GM08714 (cell line): ENCODE measurements around the gene KISS1R.
A peak's percentile ranks its signal among the peaks of the same experiment; 100 is the strongest.
"Not testable (repeated sequence)": the region's sequence is repeated elsewhere in the genome, so short reads cannot be mapped to it uniquely, and the experiment has no call there.

Experiments
- H3K4me3 ChIP-seq: fragments of 200-500 bp; sonication (Bioruptor generic); 2 replicates; pipeline ENCODE4 v1.5.1; 2014; ENCODE audit warnings: mild to moderate bottlenecking, low read length, inconsistent platforms
- ZNF274 ChIP-seq: IDR thresholded peaks from 2 replicates; pipeline ENCODE4 v1.6.1; 2012; ENCODE audit warnings: mild to moderate bottlenecking, low read depth, low read length

Gene KISS1R

GRCh38 chr19:950352-951066, 33.4 kb downstream of the KISS1R start:
- H3K4me3 ChIP-seq, result no peak overlapping the region
- TF ChIP-seq ZNF274, result no peak

- no peak for TF ChIP-seq ZNF274
- no peak overlapping the region; the same call in 1 of the 2 replicates for H3K4me3 ChIP-seq
Measured at GRCh38 chr19:952049-952679, 35.0 kb downstream of the KISS1R start.

GRCh38 chr19:952680-953444, 35.7 kb downstream of the KISS1R start:
- H3K4me3 ChIP-seq, result peak overlapping the region; percentile 3; the same call in 1 of the 2 replicates
- no peak for TF ChIP-seq ZNF274

GRCh38 chr19:953445-954271, 36.5 kb downstream of the KISS1R start:
- TF ChIP-seq ZNF274, result no peak
- H3K4me3 ChIP-seq, result no peak overlapping the region

- TF ChIP-seq ZNF274, result no peak
- no peak overlapping the region for H3K4me3 ChIP-seq
Measured at GRCh38 chr19:954272-954671, 37.1 kb downstream of the KISS1R start.

GRCh38 chr19:954672-955494, 37.8 kb downstream of the KISS1R start:
- H3K4me3 ChIP-seq, result no peak overlapping the region
- TF ChIP-seq ZNF274, result no peak

GRCh38 chr19:955803-956765, 39.0 kb downstream of the KISS1R start:
- no peak overlapping the region for H3K4me3 ChIP-seq
- no peak for TF ChIP-seq ZNF274

- H3K4me3 ChIP-seq, result no peak overlapping the region
- TF ChIP-seq ZNF274, result no peak
Measured at GRCh38 chr19:956766-957440, 39.8 kb downstream of the KISS1R start.

GRCh38 chr19:957578-957977, 40.4 kb downstream of the KISS1R start:
- not testable (repeated sequence) for H3K4me3 ChIP-seq

- no peak for TF ChIP-seq ZNF274
- no peak overlapping the region for H3K4me3 ChIP-seq
Measured at GRCh38 chr19:958967-959855, 42.1 kb downstream of the KISS1R start.

- TF ChIP-seq ZNF274, result no peak
- no peak overlapping the region for H3K4me3 ChIP-seq
Measured at GRCh38 chr19:960020-960419, 42.9 kb downstream of the KISS1R start.
